ENCODE results near the gene NPIPA2. TPM values are rescaled to one million over a fixed set of nuclear protein-coding genes. Genes with fewer than 3 reads are reported as not detected.
"Not testable (repeated sequence)": the region's sequence is repeated elsewhere in the genome, so short reads cannot be mapped to it uniquely, and the experiment has no call there.

Gene NPIPA2
- 1 to 10 TPM in 1 of 4 donors, not detected in 3; 2.3 TPM for total RNA-seq

DNA sequence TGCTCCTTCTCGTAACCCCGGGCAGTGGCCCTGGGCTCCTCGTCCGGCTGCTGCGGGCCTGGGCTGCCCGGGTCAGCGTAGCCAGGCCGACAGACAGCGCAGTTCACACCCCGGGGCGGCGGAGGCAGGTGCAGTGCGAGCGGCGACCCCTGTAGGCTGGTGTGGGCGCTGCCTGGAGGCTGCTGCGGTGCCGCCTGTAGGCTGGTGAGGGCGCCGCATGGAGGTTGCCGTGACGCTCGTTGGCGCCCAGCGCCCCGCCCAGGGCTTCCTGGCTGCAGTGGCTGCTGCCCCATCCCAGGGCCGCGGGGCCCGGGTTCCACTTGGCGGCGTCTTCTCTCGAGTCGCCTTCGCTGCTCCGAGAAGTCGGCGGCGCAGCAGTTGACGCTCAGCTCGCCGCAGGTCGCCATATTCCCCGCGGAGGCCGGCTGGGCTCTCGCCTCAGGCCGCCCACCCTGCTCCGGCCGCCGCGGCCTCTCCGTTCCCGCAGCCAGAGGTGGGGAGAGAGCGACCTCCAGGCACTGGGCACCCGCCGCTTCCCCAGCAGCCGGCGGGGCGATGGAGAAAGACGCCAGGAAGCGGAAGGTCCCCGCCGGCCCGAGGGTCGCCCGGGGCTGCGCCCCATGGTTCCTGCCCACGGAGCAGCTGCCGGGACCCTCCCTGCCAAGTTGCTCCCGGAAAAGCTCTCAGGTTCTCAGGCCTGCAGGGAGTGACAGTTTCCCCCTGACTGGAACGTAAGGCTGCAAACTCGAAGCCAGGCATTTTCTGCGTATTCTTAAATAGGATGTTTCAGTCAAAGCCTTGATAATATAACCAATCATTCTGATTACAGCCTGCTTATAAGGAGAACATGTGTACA lies at the start of gene NPIPA2:
Gene NPIPA2, plus strand, starts transcription at position 261 of the 856 bp plus-strand sequence. CDS start 5,533 bp downstream, outside the sequence.
- DNase-seq (ENCODE audit: low spot score): not testable (repeated sequence)
- peak; percentile 100 for ATAC-seq (ENCODE audit: low FRiP score)

DNA sequence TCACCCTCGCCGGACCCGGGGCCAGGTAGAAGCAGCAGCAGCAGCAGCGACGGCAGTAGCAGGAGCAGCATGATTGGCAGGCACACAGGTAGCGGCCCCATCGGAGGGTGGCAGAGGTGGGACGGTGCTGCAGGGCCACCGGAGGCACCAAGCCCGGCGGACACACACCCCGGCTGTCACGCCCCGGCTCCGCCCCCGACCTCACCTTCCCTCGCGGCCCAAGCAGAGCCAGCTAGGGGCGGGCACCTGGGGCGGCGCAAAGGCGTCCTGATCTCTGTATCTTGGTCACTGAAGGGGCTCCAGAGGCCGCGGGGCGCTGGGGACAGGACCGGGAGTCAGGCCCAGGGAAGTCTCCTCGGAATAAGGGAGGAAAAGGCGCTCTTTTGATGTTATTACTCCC lies 48.2 kb upstream of the NPIPA2 start, which contains the start of gene PLA2G10:
Gene PLA2G10, minus strand, starts transcription at position 180 of the 400 bp plus-strand sequence. Its CDS starts 79 bp downstream, at position 101.
- ATAC-seq (ENCODE audit: low FRiP score); DNase-seq (ENCODE audit: low spot score): not testable (repeated sequence)

DNA sequence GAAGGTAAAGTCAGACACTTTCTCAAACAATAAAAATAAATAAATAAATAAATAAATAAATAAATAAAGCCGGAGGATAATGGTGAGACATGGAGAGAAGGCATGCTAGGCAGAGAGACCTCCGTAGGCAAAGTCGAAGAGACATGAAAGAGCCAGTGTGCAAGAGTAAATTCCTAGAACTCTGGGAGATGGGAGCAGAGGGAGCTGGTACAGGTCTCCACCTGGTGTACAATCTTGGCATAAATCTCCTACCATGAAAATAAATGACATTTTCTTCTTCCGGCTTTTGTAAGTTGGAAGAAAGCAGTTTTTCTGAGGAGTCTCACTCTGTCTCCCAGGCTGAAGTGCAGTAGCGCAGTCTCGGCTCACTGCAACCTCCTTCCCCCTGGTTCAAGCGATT lies 40.5 kb upstream of the NPIPA2 start:
- ATAC-seq (ENCODE audit: low FRiP score); DNase-seq (ENCODE audit: low spot score): not testable (repeated sequence)

DNA sequence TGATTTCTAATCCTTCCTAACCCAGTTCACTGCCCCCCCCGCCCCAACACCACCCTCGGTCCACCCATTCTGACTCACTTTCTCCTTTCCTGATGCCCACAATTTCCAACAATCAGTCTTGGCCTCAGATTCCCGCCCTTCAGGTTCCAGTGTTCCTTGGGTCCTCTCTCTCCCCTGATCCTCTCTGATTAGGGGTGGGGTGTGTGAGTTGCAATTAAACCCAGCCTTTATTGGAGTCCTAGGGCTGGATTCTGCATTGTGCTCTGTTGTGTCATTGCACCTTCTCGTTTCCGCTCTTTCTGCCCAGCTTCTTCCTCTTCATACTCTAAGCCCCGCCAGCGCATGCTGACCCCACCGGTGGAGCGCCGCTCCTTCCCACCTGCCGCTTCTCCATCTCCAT lies 39.7 kb upstream of the NPIPA2 start:
- not testable (repeated sequence) for ATAC-seq (ENCODE audit: low FRiP score); DNase-seq (ENCODE audit: low spot score)

DNA sequence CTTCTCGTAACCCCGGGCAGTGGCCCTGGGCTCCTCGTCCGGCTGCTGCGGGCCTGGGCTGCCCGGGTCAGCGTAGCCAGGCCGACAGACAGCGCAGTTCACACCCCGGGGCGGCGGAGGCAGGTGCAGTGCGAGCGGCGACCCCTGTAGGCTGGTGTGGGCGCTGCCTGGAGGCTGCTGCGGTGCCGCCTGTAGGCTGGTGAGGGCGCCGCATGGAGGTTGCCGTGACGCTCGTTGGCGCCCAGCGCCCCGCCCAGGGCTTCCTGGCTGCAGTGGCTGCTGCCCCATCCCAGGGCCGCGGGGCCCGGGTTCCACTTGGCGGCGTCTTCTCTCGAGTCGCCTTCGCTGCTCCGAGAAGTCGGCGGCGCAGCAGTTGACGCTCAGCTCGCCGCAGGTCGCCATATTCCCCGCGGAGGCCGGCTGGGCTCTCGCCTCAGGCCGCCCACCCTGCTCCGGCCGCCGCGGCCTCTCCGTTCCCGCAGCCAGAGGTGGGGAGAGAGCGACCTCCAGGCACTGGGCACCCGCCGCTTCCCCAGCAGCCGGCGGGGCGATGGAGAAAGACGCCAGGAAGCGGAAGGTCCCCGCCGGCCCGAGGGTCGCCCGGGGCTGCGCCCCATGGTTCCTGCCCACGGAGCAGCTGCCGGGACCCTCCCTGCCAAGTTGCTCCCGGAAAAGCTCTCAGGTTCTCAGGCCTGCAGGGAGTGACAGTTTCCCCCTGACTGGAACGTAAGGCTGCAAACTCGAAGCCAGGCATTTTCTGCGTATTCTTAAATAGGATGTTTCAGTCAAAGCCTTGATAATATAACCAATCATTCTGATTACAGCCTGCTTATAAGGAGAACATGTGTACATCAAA lies 38.9 kb upstream of the NPIPA2 start, which contains the start of gene NPIPA3:
Gene NPIPA3, plus strand, starts transcription at position 256 of the 856 bp plus-strand sequence. CDS start 5,533 bp downstream, outside the sequence.
- ATAC-seq (ENCODE audit: low FRiP score): peak; percentile 97
- not testable (repeated sequence) for DNase-seq (ENCODE audit: low spot score)

DNA sequence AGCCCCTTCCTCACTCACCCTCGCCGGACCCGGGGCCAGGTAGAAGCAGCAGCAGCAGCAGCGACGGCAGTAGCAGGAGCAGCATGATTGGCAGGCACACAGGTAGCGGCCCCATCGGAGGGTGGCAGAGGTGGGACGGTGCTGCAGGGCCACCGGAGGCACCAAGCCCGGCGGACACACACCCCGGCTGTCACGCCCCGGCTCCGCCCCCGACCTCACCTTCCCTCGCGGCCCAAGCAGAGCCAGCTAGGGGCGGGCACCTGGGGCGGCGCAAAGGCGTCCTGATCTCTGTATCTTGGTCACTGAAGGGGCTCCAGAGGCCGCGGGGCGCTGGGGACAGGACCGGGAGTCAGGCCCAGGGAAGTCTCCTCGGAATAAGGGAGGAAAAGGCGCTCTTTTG lies 9.1 kb upstream of the NPIPA2 start:
- ATAC-seq (ENCODE audit: low FRiP score): not testable (repeated sequence)

DNA sequence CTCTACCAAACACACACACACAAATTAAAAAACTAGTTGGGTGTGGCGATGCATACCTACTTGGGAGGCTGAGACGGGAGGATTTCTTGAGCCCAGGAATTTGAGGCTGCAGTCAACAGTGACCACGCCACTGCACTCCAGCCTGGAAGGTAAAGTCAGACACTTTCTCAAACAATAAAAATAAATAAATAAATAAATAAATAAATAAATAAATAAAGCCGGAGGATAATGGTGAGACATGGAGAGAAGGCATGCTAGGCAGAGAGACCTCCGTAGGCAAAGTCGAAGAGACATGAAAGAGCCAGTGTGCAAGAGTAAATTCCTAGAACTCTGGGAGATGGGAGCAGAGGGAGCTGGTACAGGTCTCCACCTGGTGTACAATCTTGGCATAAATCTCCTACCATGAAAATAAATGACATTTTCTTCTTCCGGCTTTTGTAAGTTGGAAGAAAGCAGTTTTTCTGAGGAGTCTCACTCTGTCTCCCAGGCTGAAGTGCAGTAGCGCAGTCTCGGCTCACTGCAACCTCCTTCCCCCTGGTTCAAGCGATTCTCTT lies 1.4 kb upstream of the NPIPA2 start:
- ATAC-seq (ENCODE audit: low FRiP score); DNase-seq (ENCODE audit: low spot score): not testable (repeated sequence)

More for the DNA sequence above, 9.1 kb upstream of the NPIPA2 start:
- DNase-seq (ENCODE audit: low spot score): not testable (repeated sequence)

DNA sequence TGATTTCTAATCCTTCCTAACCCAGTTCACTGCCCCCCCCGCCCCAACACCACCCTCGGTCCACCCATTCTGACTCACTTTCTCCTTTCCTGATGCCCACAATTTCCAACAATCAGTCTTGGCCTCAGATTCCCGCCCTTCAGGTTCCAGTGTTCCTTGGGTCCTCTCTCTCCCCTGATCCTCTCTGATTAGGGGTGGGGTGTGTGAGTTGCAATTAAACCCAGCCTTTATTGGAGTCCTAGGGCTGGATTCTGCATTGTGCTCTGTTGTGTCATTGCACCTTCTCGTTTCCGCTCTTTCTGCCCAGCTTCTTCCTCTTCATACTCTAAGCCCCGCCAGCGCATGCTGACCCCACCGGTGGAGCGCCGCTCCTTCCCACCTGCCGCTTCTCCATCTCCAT lies 539 bp upstream of the NPIPA2 start:
- not testable (repeated sequence) for DNase-seq (ENCODE audit: low spot score); ATAC-seq (ENCODE audit: low FRiP score)

DNA sequence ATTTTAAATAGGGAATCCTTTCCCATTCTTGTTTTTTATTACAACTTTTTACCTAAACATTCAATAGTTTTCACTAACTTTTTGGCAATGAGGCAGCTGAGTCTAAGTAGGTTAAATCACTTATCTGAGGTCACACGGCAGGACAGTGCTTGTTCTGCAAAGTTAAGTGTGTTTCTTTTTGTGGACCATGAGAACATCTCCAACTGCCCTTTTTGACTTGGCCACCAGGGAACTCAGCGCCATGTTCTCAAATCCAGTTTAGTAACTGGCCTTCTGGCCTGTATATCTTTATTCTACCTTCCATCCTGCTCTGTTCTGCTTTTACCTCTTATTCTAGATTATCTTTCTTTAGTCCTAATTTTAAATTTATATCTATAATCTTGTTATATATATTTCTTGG lies 31.3 kb downstream of the NPIPA2 start:
- ATAC-seq (ENCODE audit: low FRiP score); DNase-seq (ENCODE audit: low spot score): not testable (repeated sequence)

DNA sequence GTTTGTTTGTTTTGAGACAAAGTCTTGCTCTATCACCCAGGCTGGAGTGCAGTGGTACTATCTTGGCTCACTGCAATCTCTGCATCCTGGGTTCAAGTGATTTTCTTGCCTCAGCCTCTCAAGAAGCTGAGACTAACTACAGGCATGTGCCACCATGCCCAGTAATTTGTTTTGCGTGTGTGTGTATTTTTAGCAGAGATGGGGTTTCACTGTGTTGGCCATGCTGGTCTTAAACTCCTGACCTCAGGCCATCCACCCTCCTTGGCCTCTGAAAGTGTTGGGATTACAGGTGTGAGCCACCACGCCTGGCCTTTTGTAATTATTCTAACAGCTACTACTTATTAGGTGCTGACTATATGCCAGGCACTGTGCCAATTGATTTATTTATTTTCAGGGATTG lies 33.3 kb downstream of the NPIPA2 start:
- not testable (repeated sequence) for DNase-seq (ENCODE audit: low spot score); ATAC-seq (ENCODE audit: low FRiP score)

DNA sequence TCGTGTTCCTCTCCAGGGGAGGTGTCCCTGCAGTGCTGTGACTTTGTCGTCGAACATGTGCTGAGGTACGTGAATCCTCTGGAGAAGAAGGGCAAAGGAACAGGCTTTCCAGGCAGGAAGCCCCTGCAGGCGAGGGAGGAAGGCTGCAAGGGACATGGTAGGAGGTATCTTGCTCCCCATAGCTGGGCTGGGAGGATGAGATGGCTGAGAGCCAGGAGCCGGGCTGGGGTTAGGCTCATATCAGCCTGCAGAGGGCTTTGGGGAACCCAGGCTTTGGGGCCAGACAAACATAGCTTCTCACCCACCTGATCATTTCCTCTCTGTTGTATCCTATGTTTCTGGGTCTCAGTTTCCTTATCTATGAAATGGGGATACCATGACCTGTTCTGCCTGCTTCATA lies 34.4 kb downstream of the NPIPA2 start:
- not testable (repeated sequence) for ATAC-seq (ENCODE audit: low FRiP score); DNase-seq (ENCODE audit: low spot score)

DNA sequence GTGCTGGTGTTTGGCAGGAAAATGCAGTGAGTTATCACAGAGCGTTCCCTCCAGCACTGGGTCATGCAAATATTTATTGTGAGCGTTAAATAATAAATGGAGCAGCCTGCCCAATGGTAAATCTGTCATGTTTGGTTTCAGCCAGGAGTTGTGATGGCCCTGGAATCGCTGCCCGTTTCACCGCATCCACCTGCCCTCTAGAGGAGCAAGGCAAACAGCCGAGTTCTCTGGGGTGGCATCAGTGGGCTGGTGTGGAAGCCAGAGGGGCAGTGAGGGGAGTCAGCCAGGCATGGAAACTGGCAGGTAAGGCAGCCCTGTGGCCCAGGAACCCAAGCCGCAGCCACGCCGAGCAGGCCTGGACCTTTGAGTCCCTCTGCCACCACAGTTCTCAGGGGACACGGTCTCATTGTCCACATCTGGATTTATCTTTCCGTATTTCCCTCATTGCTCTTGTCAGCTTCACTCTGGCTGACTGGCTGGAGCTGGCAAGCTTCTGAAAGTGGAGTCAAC lies 37.1 kb downstream of the NPIPA2 start:
- not testable (repeated sequence) for DNase-seq (ENCODE audit: low spot score); ATAC-seq (ENCODE audit: low FRiP score)

DNA sequence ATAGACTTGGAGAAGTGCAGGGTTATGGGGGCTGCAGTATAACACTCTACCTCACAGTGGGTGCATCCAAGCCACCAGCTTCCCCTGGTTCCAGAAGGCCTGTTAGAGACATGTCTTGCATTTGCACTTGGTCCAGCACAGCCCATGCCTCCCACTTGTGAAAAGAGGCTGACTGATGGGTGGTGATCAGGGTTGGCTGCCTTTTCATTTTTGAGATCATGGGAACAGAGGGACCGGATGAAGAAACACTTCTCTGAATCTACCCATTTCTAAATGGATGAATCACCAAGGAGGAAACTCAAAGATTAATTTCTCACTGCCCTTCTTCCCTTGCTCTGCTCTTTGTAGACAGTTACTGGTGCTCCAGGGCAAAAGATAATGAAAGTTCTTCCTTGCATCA lies 43.8 kb downstream of the NPIPA2 start:
- ATAC-seq (ENCODE audit: low FRiP score): not testable (repeated sequence)

DNA sequence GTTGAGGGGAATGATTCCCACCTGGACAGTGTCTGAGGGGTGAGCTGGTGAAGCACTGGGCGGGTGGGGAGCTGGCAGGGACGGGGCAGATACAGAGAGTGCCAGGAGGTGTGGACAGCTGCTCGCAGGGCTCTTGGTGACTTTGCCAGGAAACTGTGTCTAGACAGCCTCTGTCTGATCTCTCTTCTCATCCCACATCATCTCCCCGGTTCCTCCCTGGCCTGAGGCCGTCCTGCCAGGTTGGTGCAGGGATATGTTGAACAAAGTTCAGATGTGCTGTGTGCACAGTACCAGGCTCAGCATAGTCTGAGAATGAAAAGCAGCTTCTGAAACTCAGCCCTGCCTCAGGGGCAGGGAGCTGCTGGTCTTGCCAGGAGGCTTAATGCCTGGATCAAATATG lies 47.2 kb downstream of the NPIPA2 start:
- DNase-seq (ENCODE audit: low spot score); ATAC-seq (ENCODE audit: low FRiP score): not testable (repeated sequence)

More for the DNA sequence above, 43.8 kb downstream of the NPIPA2 start:
- not testable (repeated sequence) for DNase-seq (ENCODE audit: low spot score)

DNA sequence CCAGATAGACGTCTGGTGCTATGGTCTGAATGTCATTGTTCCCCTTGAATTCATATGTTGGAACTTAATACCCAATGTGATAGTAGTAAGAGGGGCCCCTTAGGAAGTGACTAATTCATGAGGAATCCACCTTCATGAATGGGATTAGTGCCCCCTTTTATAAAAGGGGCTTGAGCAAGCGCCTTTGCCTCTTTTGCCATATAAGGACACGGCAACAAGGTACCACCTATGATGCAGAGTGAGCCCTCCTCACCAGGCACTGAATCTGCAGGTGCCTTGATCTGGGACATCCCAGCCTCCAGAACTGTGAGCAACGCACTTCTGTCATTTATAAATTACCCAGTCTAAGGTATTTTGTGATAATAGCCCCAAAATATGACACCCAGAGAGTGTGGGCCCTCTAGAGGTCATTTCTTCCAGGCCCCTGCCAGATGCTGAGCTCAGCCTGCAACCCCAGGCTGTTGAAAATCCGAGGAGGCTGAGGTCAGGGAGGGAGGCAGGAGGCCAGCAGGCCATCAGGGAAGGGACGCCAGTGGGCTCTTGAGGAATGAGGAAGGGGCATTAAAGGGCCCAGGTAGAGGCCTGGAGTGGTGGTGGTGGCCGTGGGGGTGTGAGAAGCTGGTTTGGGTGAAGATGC lies 48.1 kb downstream of the NPIPA2 start:
- not testable (repeated sequence) for ATAC-seq (ENCODE audit: low FRiP score); DNase-seq (ENCODE audit: low spot score)

DNA sequence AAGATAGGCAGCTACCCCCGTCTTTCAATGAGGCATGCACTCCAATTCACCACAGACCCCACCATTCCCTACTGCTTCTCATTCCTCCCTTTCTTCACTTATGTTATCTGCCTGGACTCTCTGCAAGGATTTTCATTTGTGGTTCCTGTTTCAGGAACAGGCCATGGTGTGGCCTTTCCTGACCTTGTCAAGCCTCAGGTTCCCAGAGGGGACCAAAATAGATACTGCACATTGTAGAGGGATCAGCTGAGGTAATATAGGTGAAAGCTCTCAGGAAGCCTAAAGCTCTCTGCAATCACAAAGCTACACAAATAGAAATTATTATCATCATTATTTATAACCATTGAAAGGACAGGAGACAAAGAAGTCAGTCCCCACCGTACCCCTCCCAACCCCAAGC lies 50.6 kb downstream of the NPIPA2 start:
- ATAC-seq (ENCODE audit: low FRiP score): not testable (repeated sequence)

DNA sequence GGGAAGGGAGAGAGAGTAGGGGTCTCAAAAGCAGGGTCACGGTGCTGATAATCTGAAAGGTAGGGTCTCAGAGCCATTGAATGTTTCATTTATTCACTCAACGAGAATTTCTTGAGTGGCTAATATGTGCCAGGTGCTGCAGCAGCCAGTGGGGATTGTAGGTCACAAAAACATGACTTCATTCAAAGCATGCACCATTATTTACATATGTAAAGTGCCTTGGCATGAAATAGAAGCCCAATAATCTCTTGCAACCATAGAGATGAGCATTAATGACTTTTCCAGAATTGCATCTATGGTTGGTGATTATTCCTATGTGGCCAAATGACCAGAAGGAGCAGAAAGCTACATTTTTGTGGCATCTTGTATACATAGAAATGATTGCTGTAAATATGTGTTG lies 55.2 kb downstream of the NPIPA2 start:
- ATAC-seq (ENCODE audit: low FRiP score); DNase-seq (ENCODE audit: low spot score): not testable (repeated sequence)

More for the DNA sequence above, 50.6 kb downstream of the NPIPA2 start:
- DNase-seq (ENCODE audit: low spot score): not testable (repeated sequence)

DNA sequence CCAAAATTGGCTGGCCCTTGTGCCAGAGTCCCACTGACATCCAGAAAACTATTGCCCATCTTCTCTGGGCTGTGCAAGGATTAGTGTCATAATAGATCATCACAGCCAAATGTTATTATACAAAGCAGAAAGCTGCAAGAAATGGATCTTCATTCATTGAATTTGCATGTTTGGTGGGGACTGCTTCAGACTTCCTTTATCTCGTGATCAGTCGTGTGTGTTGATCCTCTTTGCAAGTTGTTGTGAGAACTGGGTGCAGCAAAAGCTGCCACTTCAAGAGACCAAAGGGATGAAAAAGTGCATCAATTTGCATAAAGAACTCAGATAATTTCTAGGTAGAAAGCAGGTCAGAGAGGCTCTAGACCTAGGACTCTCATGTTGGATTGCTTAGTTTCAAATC lies 61.2 kb downstream of the NPIPA2 start:
- not testable (repeated sequence) for ATAC-seq (ENCODE audit: low FRiP score); DNase-seq (ENCODE audit: low spot score)

Data from omental fat pad (tissue), 4 donors.